ENCODE results near the gene PKIG. TPM values are rescaled to one million over a fixed set of nuclear protein-coding genes. Genes with fewer than 3 reads are reported as not detected.

PKIG gene
- polyA plus RNA-seq, 1 donor from 2014 or later: 174 TPM

GRCh38 chr20:44666066-44666465 lies 83.7 kb downstream of the PKIG start:
- Histone ChIP-seq H3K27ac (ENCODE audit: low read length) (no peak overlapping the region), H3K9me2 (ENCODE audit: insufficient read depth, low read length) (no peaks in the 10 kb centered on the region), H3K9me3 (ENCODE audit: low read length) (no peaks in the 10 kb centered on the region), H3K36me3 (ENCODE audit: insufficient read depth, low read length) (no peaks in the 10 kb centered on the region), H4K20me1 (ENCODE audit: insufficient read depth) (no peaks in the 10 kb centered on the region), H3K4me2 (ENCODE audit: low read length) (no peak overlapping the region), H3K9ac (ENCODE audit: low read length) (no peak overlapping the region), H3F3A (ENCODE audit: insufficient read depth, low read length, poor library complexity, severe bottlenecking) (no peaks in the 10 kb centered on the region), H3K79me2 (replicated peaks; ENCODE audit: insufficient read depth, low read length) (no peaks in the 10 kb centered on the region), H3K4me3 (ENCODE audit: low read length) (no peak overlapping the region), H2AFZ (ENCODE audit: low read depth, low read length) (no peak overlapping the region), H3K27me3 (ENCODE audit: insufficient read depth, low read depth, low read length) (no peaks in the 10 kb centered on the region)
- TF ChIP-seq REST (IDR thresholded peaks at IDR 0.05; ENCODE audit: borderline replicate concordance) (no peak), EZH2 (IDR thresholded peaks at IDR 0.05; ENCODE audit: borderline replicate concordance, insufficient read depth, low read length, poor library complexity, severe bottlenecking) (no peak), CTCF (IDR thresholded peaks at IDR 0.05; ENCODE audit: poor library complexity, severe bottlenecking) (no peak)

Other genes starting within 250 kb of the PKIG start
- not detected in 2 replicates for gene R3HDML, start 245.5 kb upstream of the PKIG start, polyA plus RNA-seq
- 0.68 TPM in 1 of 2 replicates, not detected in the other for gene HNF4A, start 226.9 kb upstream of the PKIG start, polyA plus RNA-seq
- 10.5 and 11.2 TPM in 2 replicates for gene TTPAL, start 106.7 kb upstream of the PKIG start, polyA plus RNA-seq
- gene SERINC3, start 60.5 kb upstream of the PKIG start, polyA plus RNA-seq: 63.2 and 64.5 TPM in 2 replicates
- gene ADA, start 69.1 kb downstream of the PKIG start, polyA plus RNA-seq: 0.52 and 0.56 TPM in 2 replicates
- gene CCN5, start 132.8 kb downstream of the PKIG start, polyA plus RNA-seq: not detected in 2 replicates
- gene KCNK15, start 163.3 kb downstream of the PKIG start, polyA plus RNA-seq: not detected in 2 replicates
- gene RIMS4, start 228.0 kb downstream of the PKIG start, polyA plus RNA-seq: 40.6 and 47.2 TPM in 2 replicates

Measured in neural cell (in vitro differentiated cells).